H1 (cell line): ENCODE results near the gene SAG. TPM values are rescaled to one million over a fixed set of nuclear protein-coding genes. Genes with fewer than 3 reads are reported as not detected.

Experiments used
- polyA plus RNA-seq, 7 experiments: library from polyadenylated mRNA; depleted of rRNA in 3 of 7; stranded (reverse) in 5 of 7; unstranded in 2 of 7; fragments of >200 nt in 5 of 7; fragments of 200-250 nt in 2 of 7; gene quantifications; 1 replicate in 5 of 7; 2 replicates in 1 of 7; 4 replicates in 1 of 7; pipeline versions ENCODE4 v1.2.1 to v1.2.3, GENCODE V29; 2011 to 2013; ENCODE audit warnings: missing spikeins in 2 of 7, mixed read lengths in 2 of 7
- total RNA-seq: library from RNA; stranded (reverse); fragmentation: NEBNext Ultra II Directional; extraction: Animal tissue kit (Norgen Biotek cat#: 25700); gene quantifications from 2 replicates; pipeline ENCODE4 v1.2.1, GENCODE V29; 2021
- TF ChIP-seq, protein P1 (sequence below), 3 experiments: IDR thresholded peaks; 1 replicate in 2 of 3; 2 replicates in 1 of 3; pipeline versions ENCODE4 v1.5.1 to v1.6.1; 2011; ENCODE audit warnings: low read length in 3 of 3, mild to moderate bottlenecking in 3 of 3, inconsistent platforms in 2 of 3, low read depth in 1 of 3, moderate library complexity in 1 of 3; ENCODE audit not compliant: insufficient read depth in 1 of 3; ENCODE audit errors: control extremely low read depth in 1 of 3

SAG gene
- total and polyA plus RNA-seq, 2 of the 8 experiments (the other 6 are each of a cell fraction or from before 2014, with no cell fraction given): not detected

DNA sequence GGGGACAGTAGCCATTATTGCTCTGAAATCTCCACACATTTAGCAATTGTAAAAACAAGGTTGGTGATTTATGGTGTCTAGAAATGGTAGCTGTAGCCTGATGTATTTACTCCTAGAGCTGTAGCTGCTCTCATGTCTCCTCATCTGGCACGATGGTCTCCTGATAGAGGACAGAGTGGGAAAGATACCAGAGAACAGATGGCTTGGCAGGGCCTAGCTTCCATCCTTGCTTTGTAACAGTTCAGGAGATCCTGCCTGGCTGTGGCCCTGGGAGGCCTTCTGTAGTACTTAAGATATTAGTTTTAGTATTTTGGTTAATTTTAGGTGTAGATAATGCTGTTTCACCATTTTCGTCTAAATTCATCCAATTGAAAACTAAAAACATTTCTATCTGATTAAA is 49.4 kb upstream of the SAG start (continued):
- TF ChIP-seq, protein P1, sequence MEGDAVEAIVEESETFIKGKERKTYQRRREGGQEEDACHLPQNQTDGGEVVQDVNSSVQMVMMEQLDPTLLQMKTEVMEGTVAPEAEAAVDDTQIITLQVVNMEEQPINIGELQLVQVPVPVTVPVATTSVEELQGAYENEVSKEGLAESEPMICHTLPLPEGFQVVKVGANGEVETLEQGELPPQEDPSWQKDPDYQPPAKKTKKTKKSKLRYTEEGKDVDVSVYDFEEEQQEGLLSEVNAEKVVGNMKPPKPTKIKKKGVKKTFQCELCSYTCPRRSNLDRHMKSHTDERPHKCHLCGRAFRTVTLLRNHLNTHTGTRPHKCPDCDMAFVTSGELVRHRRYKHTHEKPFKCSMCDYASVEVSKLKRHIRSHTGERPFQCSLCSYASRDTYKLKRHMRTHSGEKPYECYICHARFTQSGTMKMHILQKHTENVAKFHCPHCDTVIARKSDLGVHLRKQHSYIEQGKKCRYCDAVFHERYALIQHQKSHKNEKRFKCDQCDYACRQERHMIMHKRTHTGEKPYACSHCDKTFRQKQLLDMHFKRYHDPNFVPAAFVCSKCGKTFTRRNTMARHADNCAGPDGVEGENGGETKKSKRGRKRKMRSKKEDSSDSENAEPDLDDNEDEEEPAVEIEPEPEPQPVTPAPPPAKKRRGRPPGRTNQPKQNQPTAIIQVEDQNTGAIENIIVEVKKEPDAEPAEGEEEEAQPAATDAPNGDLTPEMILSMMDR (IDR thresholded peaks at IDR 0.05; ENCODE audit: control extremely low read depth in 1 of 3, insufficient read depth in 1 of 3, low read depth in 1 of 3, low read length in 3 of 3): no peak
